ENCODE results near the gene ELOVL7.

- TF ChIP-seq CTCF (conservative IDR thresholded peaks at IDR 0.05; ENCODE audit: low read depth, low read length), result no peak
- no peak for TF ChIP-seq EZH2 (IDR thresholded peaks at IDR 0.05; ENCODE audit: low read length, unreplicated experiment)
Measured at GRCh38 chr5:60718166-60718892, 125.7 kb downstream of the ELOVL7 start.

Measured in PC-3 (cell line).